H1 (cell line): Measurements from ENCODE around the gene MACROD2. TPM values are rescaled to one million over a fixed set of nuclear protein-coding genes. Genes with fewer than 3 reads are reported as not detected.

Experiments
- EZH2 ChIP-seq: fragments of 200-600 bp; sonication (generic); IDR thresholded peaks from 2 replicates; pipeline ENCODE4 v1.7.1; 2012; ENCODE audit warnings: low read depth, mild to moderate bottlenecking, moderate library complexity, low read length, inconsistent platforms; ENCODE audit not compliant: severe bottlenecking
- FOSL1 ChIP-seq: IDR thresholded peaks from 2 replicates; pipeline ENCODE4 v1.6.1; 2011; ENCODE audit warnings: mild to moderate bottlenecking, low read depth, low read length, moderate library complexity; ENCODE audit not compliant: insufficient read depth
- GABPA ChIP-seq: IDR thresholded peaks from 2 replicates; pipeline ENCODE4 v1.6.1; 2011; ENCODE audit warnings: mild to moderate bottlenecking, low read length, moderate library complexity, borderline replicate concordance; ENCODE audit not compliant: insufficient read depth
- NANOG ChIP-seq: IDR thresholded peaks from 2 replicates; pipeline ENCODE4 v1.6.1; 2011; ENCODE audit warnings: low read length, low read depth, mild to moderate bottlenecking, inconsistent platforms; ENCODE audit not compliant: insufficient read depth, poor library complexity, severe bottlenecking
- NRF1 ChIP-seq: IDR thresholded peaks from 2 replicates; pipeline ENCODE4 v1.6.1; 2011; ENCODE audit warnings: mild to moderate bottlenecking, low read depth, low read length, improper control_type of control experiment
- POLR2A ChIP-seq, 2 experiments: IDR thresholded peaks; 1 replicate in 1 of 2; 2 replicates in 1 of 2; pipeline ENCODE4 v1.6.1; 2011; ENCODE audit warnings: low read depth in 2 of 2, low read length in 2 of 2, mild to moderate bottlenecking in 2 of 2; ENCODE audit errors: control extremely low read depth in 1 of 2
- RBBP5 ChIP-seq: IDR thresholded peaks from 2 replicates; pipeline ENCODE4 v1.7.1; 2012; ENCODE audit warnings: low read depth, mild to moderate bottlenecking, inconsistent platforms, low read length, moderate library complexity, borderline replicate concordance
- SRF ChIP-seq: IDR thresholded peaks from 2 replicates; pipeline ENCODE4 v1.6.1; 2011; ENCODE audit warnings: mild to moderate bottlenecking, low read depth, low read length, moderate library complexity
- polyA plus RNA-seq, 7 experiments: library from polyadenylated mRNA; depleted of rRNA in 3 of 7; stranded (reverse) in 5 of 7; unstranded in 2 of 7; fragments of >200 nt in 5 of 7; fragments of 200-250 nt in 2 of 7; gene quantifications; 1 replicate in 5 of 7; 2 replicates in 1 of 7; 4 replicates in 1 of 7; pipeline versions ENCODE4 v1.2.1 to v1.2.3, GENCODE V29; 2011 to 2013; ENCODE audit warnings: missing spikeins in 2 of 7, mixed read lengths in 2 of 7
- total RNA-seq: library from RNA; stranded (reverse); fragmentation: NEBNext Ultra II Directional; extraction: Animal tissue kit (Norgen Biotek cat#: 25700); gene quantifications from 2 replicates; pipeline ENCODE4 v1.2.1, GENCODE V29; 2021
- TF ChIP-seq, protein P1 (sequence below): fragments of 300-600 bp; sonication (generic); IDR thresholded peaks from 2 replicates; pipeline ENCODE4 v1.7.1; 2012; ENCODE audit warnings: low read length, moderate library complexity, mild to moderate bottlenecking, inconsistent platforms; ENCODE audit not compliant: insufficient replicate concordance

Gene MACROD2
- total and polyA plus RNA-seq, 2 of the 8 experiments (the other 6 are each of a cell fraction or from before 2014, with no cell fraction given), result 0.70 to 3.9 TPM

DNA sequence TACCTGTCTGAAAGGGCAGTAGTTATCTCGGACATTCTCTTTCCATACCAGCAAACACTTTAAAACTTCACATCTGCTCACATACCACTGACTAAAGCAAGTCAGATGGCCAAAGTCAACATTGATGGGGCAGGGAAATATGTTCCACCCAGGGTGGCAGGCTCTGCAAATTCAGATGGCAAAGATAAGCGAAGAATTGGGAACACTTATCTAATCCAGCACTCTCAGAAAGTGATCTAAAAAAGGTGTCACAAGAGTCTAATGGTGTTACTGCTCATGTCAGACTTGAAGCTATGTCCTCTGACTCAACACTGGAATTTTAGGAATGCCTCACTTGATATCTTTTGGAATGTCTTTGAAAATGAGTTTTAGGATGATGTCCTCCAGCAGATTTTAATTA, 1491.7 kb downstream of the MACROD2 start (continued):
- TF ChIP-seq, protein P1, sequence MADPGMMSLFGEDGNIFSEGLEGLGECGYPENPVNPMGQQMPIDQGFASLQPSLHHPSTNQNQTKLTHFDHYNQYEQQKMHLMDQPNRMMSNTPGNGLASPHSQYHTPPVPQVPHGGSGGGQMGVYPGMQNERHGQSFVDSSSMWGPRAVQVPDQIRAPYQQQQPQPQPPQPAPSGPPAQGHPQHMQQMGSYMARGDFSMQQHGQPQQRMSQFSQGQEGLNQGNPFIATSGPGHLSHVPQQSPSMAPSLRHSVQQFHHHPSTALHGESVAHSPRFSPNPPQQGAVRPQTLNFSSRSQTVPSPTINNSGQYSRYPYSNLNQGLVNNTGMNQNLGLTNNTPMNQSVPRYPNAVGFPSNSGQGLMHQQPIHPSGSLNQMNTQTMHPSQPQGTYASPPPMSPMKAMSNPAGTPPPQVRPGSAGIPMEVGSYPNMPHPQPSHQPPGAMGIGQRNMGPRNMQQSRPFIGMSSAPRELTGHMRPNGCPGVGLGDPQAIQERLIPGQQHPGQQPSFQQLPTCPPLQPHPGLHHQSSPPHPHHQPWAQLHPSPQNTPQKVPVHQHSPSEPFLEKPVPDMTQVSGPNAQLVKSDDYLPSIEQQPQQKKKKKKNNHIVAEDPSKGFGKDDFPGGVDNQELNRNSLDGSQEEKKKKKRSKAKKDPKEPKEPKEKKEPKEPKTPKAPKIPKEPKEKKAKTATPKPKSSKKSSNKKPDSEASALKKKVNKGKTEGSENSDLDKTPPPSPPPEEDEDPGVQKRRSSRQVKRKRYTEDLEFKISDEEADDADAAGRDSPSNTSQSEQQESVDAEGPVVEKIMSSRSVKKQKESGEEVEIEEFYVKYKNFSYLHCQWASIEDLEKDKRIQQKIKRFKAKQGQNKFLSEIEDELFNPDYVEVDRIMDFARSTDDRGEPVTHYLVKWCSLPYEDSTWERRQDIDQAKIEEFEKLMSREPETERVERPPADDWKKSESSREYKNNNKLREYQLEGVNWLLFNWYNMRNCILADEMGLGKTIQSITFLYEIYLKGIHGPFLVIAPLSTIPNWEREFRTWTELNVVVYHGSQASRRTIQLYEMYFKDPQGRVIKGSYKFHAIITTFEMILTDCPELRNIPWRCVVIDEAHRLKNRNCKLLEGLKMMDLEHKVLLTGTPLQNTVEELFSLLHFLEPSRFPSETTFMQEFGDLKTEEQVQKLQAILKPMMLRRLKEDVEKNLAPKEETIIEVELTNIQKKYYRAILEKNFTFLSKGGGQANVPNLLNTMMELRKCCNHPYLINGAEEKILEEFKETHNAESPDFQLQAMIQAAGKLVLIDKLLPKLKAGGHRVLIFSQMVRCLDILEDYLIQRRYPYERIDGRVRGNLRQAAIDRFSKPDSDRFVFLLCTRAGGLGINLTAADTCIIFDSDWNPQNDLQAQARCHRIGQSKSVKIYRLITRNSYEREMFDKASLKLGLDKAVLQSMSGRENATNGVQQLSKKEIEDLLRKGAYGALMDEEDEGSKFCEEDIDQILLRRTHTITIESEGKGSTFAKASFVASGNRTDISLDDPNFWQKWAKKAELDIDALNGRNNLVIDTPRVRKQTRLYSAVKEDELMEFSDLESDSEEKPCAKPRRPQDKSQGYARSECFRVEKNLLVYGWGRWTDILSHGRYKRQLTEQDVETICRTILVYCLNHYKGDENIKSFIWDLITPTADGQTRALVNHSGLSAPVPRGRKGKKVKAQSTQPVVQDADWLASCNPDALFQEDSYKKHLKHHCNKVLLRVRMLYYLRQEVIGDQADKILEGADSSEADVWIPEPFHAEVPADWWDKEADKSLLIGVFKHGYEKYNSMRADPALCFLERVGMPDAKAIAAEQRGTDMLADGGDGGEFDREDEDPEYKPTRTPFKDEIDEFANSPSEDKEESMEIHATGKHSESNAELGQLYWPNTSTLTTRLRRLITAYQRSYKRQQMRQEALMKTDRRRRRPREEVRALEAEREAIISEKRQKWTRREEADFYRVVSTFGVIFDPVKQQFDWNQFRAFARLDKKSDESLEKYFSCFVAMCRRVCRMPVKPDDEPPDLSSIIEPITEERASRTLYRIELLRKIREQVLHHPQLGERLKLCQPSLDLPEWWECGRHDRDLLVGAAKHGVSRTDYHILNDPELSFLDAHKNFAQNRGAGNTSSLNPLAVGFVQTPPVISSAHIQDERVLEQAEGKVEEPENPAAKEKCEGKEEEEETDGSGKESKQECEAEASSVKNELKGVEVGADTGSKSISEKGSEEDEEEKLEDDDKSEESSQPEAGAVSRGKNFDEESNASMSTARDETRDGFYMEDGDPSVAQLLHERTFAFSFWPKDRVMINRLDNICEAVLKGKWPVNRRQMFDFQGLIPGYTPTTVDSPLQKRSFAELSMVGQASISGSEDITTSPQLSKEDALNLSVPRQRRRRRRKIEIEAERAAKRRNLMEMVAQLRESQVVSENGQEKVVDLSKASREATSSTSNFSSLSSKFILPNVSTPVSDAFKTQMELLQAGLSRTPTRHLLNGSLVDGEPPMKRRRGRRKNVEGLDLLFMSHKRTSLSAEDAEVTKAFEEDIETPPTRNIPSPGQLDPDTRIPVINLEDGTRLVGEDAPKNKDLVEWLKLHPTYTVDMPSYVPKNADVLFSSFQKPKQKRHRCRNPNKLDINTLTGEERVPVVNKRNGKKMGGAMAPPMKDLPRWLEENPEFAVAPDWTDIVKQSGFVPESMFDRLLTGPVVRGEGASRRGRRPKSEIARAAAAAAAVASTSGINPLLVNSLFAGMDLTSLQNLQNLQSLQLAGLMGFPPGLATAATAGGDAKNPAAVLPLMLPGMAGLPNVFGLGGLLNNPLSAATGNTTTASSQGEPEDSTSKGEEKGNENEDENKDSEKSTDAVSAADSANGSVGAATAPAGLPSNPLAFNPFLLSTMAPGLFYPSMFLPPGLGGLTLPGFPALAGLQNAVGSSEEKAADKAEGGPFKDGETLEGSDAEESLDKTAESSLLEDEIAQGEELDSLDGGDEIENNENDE, result no peak
- no peak for TF ChIP-seq NRF1
- no peak for TF ChIP-seq POLR2A (IDR thresholded peaks at IDR 0.05; ENCODE audit: control extremely low read depth in 1 of 2, low read depth in 2 of 2, low read length in 2 of 2)
- no peak for TF ChIP-seq FOSL1
- no peak for TF ChIP-seq SRF
- TF ChIP-seq RBBP5, result no peak
- TF ChIP-seq NANOG, result no peak
- TF ChIP-seq GABPA, result no peak
- TF ChIP-seq EZH2, result no peak
